DND-41 (cell line): ENCODE data around the gene KRT36.

Source experiments
- ATAC-seq: fragments of 200-7000 bp; cut with Tn5 transposase; 3 replicates; pipeline ENCODE4 v1.9.1; 2021; ENCODE audit warnings: low read depth; ENCODE audit not compliant: insufficient read depth
- DNase-seq: peaks from one replicate; pipeline ENCODE4 v3.0.0-alpha.2; 2020
- H2AFZ ChIP-seq: 2 replicates; pipeline ENCODE4 v1.6.0; 2012; ENCODE audit warnings: low read depth, low read length
- H3K27ac ChIP-seq: 2 replicates; pipeline ENCODE4 v1.5.1; 2012; ENCODE audit warnings: low read length, inconsistent platforms
- H3K27me3 ChIP-seq: fragments of 200-600 bp; sonication (generic); 2 replicates; pipeline ENCODE4 v1.6.0; 2012; ENCODE audit warnings: low read length, mild to moderate bottlenecking, inconsistent platforms; ENCODE audit not compliant: insufficient read depth, poor library complexity
- H3K36me3 ChIP-seq: 2 replicates; pipeline ENCODE4 v1.5.1; 2012; ENCODE audit warnings: low read length, inconsistent platforms; ENCODE audit not compliant: insufficient read depth
- H3K4me1 ChIP-seq: 2 replicates; pipeline ENCODE4 v1.5.1; 2012; ENCODE audit warnings: mild to moderate bottlenecking, low read length; ENCODE audit not compliant: insufficient read depth
- H3K4me2 ChIP-seq: 2 replicates; pipeline ENCODE4 v1.6.0; 2012; ENCODE audit warnings: mild to moderate bottlenecking, moderate library complexity, low read length, inconsistent platforms; ENCODE audit not compliant: insufficient read depth
- H3K4me3 ChIP-seq, 2 experiments: fragments of 200-600 bp in 1 of 2; shearing (Covaris generic) in 1 of 2; 2 replicates each; pipeline ENCODE4 v1.5.1; 2012 to 2016; ENCODE audit warnings: inconsistent platforms in 2 of 2, low read length in 2 of 2, mild to moderate bottlenecking in 2 of 2, low read depth in 1 of 2, moderate library complexity in 1 of 2
- H3K79me2 ChIP-seq: 2 replicates; pipeline ENCODE4 v1.6.0; 2012; ENCODE audit warnings: low read length, inconsistent platforms; ENCODE audit not compliant: insufficient read depth
- H3K9ac ChIP-seq: 2 replicates; pipeline ENCODE4 v1.6.0; 2012; ENCODE audit warnings: low read depth, mild to moderate bottlenecking, inconsistent platforms, low read length, moderate library complexity
- H3K9me3 ChIP-seq: 2 replicates; pipeline ENCODE4 v1.5.1; 2012; ENCODE audit warnings: low read length, moderate library complexity, mild to moderate bottlenecking, inconsistent platforms; ENCODE audit not compliant: insufficient read depth, severe bottlenecking
- H4K20me1 ChIP-seq: 2 replicates; pipeline ENCODE4 v1.6.0; 2012; ENCODE audit warnings: low read length; ENCODE audit not compliant: insufficient read depth
- EZH2 ChIP-seq: IDR thresholded peaks from 3 replicates; pipeline ENCODE4 v1.6.1; 2012; ENCODE audit warnings: borderline replicate concordance, low read depth, mild to moderate bottlenecking, moderate library complexity, low read length, inconsistent platforms; ENCODE audit not compliant: severe bottlenecking
- TF ChIP-seq, protein P1 (sequence below): IDR thresholded peaks from 2 replicates; pipeline ENCODE4 v1.5.1; 2012; ENCODE audit warnings: borderline replicate concordance, low read length, moderate library complexity, mild to moderate bottlenecking; ENCODE audit not compliant: poor library complexity, severe bottlenecking; ENCODE audit errors: extremely low read depth

The KRT36 gene

GRCh38 chr17:41481036-41481435, 8.7 kb downstream of the KRT36 start, which contains the start of gene KRT35:
KRT35 (minus strand) TSS chr17:41481151; CDS start chr17:41481097, 54 bp downstream.
- Histone ChIP-seq H3K4me3 (no peak within 1 kb of the TSS), H3K4me2 (no peak within 1 kb of the TSS), H3K9ac (no peak within 1 kb of the TSS), H3K36me3 (no peaks in the 10 kb centered on the region), H3K9me3 (no peaks in the 10 kb centered on the region), H3K4me1 (no peaks in the 10 kb centered on the region), H2AFZ (no peak within 1 kb of the TSS), H3K27me3 (peaks cover 5% of the 10 kb centered on the region), H3K79me2 (no peaks in the 10 kb centered on the region), H4K20me1 (0 out of 2 replicates have a peak, but pooled peaks cover 4% of the 10 kb centered on the region), H3K27ac (no peak within 1 kb of the TSS)
- no peak for DNase-seq
- no peak for TF ChIP-seq EZH2
- TF ChIP-seq, protein P1, sequence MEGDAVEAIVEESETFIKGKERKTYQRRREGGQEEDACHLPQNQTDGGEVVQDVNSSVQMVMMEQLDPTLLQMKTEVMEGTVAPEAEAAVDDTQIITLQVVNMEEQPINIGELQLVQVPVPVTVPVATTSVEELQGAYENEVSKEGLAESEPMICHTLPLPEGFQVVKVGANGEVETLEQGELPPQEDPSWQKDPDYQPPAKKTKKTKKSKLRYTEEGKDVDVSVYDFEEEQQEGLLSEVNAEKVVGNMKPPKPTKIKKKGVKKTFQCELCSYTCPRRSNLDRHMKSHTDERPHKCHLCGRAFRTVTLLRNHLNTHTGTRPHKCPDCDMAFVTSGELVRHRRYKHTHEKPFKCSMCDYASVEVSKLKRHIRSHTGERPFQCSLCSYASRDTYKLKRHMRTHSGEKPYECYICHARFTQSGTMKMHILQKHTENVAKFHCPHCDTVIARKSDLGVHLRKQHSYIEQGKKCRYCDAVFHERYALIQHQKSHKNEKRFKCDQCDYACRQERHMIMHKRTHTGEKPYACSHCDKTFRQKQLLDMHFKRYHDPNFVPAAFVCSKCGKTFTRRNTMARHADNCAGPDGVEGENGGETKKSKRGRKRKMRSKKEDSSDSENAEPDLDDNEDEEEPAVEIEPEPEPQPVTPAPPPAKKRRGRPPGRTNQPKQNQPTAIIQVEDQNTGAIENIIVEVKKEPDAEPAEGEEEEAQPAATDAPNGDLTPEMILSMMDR = no peak
- ATAC-seq = no peak

GRCh38 chr17:41480581-41480980, 9.1 kb downstream of the KRT36 start:
- no peaks in the 10 kb centered on the region for H3K4me1 ChIP-seq
- no peak overlapping the region for H3K4me3 ChIP-seq
- no peak for TF ChIP-seq EZH2
- H3K4me2 ChIP-seq = no peak overlapping the region
- H2AFZ ChIP-seq = no peak overlapping the region
- DNase-seq (no peak), ATAC-seq (no peak)
- H3K79me2 ChIP-seq = no peaks in the 10 kb centered on the region
- peaks cover 5% of the 10 kb centered on the region for H3K27me3 ChIP-seq
- H3K27ac ChIP-seq = no peak overlapping the region
- H3K9me3 ChIP-seq = no peaks in the 10 kb centered on the region
- H3K36me3 ChIP-seq = no peaks in the 10 kb centered on the region
- H4K20me1 ChIP-seq = 0 out of 2 replicates have a peak, but pooled peaks cover 4% of the 10 kb centered on the region
- H3K9ac ChIP-seq = no peak overlapping the region

- Histone ChIP-seq H3K36me3 (no peaks in the 10 kb centered on the region), H3K4me1 (no peaks in the 10 kb centered on the region), H3K4me2 (no peak overlapping the region), H3K9me3 (no peaks in the 10 kb centered on the region), H3K4me3 (no peak overlapping the region), H3K79me2 (no peaks in the 10 kb centered on the region), H4K20me1 (0 out of 2 replicates have a peak, but pooled peaks cover 4% of the 10 kb centered on the region), H2AFZ (no peak overlapping the region), H3K9ac (no peak overlapping the region), H3K27ac (no peak overlapping the region), H3K27me3 (peaks cover 5% of the 10 kb centered on the region)
- DNase-seq (no peak), ATAC-seq (no peak)
- TF ChIP-seq EZH2 = no peak
- TF ChIP-seq, protein P1 = no peak
These were observed 9.6 kb downstream of the KRT36 start for GRCh38 chr17:41480136-41480535.

DNA sequence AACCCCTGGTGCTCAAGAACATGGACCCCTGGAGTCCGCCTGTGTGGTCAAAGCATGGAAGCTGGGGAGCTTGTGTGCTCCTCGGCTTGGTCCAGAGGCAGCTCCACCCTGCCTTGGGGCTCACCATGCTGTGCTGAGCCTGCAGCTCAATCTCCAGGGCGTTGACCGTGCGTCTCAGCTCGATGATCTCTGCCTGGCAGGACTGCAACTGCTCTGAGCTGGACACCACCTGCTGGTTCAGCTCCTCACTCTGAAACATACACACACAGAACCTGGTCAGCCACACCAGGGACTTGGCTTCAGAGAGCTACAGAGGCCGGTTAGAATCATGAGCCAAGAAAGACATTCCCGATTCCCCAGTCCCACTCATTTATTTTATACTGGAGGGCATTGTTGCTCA, 11.5 kb downstream of the KRT36 start:
- Histone ChIP-seq H2AFZ (no peak overlapping the region), H3K79me2 (no peaks in the 10 kb centered on the region), H3K27ac (no peak overlapping the region), H3K27me3 (peaks cover 9% of the 10 kb centered on the region), H3K36me3 (no peaks in the 10 kb centered on the region), H3K4me3 (no peak overlapping the region), H3K9me3 (no peaks in the 10 kb centered on the region), H3K9ac (no peak overlapping the region), H4K20me1 (0 out of 2 replicates have a peak, but pooled peaks cover 4% of the 10 kb centered on the region), H3K4me2 (no peak overlapping the region), H3K4me1 (no peaks in the 10 kb centered on the region)
- TF ChIP-seq, protein P1 = no peak
- no peak for ATAC-seq
- no peak for DNase-seq
